Measurements from ENCODE around the gene ORC5.

DNA sequence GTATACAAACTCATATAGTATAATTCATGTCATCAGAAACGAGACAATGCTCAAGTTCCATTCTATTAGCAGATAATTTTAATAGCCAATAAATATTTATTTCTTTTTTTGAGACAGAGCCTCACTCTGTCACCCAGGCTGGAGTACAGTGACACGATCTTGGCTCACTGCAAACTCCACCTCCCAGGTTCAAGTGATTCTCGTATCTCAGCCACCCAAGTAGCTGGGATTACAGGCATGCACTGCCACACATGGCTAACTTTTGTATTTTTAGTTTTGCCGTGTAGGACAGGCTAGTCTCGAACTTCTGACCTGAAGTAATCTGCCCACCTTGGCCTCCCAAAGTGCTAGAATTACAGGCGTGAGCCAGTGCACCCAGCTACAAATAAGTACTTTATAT lies 45.7 kb downstream of the ORC5 start:
- TF ChIP-seq SP1 (IDR thresholded peaks at IDR 0.05) (no peak), LEF1 (IDR thresholded peaks at IDR 0.05; ENCODE audit: borderline replicate concordance) (no peak), L3MBTL2 (conservative IDR thresholded peaks at IDR 0.05) (no peak), FOXM1 (IDR thresholded peaks at IDR 0.05; ENCODE audit: borderline replicate concordance) (no peak), ARNT (IDR thresholded peaks at IDR 0.05) (no peak), FOXK2 (IDR thresholded peaks at IDR 0.05) (no peak), TARDBP (IDR thresholded peaks at IDR 0.05) (no peak), CTBP1 (IDR thresholded peaks at IDR 0.05; ENCODE audit: borderline replicate concordance) (no peak), FOXA1 (IDR thresholded peaks at IDR 0.05) (no peak), NFRKB (IDR thresholded peaks at IDR 0.05) (no peak)
- TF ChIP-seq, protein P1, sequence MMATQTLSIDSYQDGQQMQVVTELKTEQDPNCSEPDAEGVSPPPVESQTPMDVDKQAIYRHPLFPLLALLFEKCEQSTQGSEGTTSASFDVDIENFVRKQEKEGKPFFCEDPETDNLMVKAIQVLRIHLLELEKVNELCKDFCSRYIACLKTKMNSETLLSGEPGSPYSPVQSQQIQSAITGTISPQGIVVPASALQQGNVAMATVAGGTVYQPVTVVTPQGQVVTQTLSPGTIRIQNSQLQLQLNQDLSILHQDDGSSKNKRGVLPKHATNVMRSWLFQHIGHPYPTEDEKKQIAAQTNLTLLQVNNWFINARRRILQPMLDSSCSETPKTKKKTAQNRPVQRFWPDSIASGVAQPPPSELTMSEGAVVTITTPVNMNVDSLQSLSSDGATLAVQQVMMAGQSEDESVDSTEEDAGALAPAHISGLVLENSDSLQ (IDR thresholded peaks at IDR 0.05), result no peak
